ENCODE results near the gene MISP.

MISP gene

DNA sequence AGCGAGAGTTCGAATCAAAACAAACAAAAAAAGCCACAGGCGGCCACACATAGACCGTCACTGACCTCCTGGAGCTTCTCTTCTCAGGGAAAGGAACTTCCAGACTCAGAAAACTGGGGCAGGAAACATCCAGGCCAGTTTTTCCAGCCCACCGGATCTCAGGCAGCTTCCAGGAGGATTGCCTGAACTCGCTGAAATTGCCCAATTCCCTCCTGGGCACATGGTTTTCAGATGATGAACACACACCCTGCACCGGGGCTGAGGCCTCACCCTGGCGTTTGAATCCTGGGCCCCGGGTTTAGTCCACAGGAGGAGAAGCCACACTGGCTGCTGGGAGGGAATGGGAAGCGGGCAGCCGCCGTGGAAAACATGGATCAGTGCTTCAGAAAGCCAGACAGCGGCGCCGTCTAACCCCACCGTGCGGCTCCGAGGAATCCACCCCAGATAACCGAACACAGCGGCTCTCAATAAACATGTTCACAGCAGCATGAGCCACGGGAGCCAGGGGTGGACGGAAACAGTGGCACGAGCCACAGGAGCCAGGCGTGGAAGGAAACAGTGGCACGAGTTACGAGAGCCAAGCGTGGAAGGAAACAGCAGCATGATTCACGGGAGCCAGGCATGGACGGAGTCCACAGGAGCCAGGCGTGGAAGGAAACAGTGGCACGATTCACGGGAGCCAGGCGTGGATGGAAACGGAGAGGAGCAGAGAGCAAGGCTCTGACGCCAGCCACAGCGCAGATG, 28.2 kb downstream of the MISP start:
- TF ChIP-seq, protein P1, sequence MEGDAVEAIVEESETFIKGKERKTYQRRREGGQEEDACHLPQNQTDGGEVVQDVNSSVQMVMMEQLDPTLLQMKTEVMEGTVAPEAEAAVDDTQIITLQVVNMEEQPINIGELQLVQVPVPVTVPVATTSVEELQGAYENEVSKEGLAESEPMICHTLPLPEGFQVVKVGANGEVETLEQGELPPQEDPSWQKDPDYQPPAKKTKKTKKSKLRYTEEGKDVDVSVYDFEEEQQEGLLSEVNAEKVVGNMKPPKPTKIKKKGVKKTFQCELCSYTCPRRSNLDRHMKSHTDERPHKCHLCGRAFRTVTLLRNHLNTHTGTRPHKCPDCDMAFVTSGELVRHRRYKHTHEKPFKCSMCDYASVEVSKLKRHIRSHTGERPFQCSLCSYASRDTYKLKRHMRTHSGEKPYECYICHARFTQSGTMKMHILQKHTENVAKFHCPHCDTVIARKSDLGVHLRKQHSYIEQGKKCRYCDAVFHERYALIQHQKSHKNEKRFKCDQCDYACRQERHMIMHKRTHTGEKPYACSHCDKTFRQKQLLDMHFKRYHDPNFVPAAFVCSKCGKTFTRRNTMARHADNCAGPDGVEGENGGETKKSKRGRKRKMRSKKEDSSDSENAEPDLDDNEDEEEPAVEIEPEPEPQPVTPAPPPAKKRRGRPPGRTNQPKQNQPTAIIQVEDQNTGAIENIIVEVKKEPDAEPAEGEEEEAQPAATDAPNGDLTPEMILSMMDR (conservative IDR thresholded peaks at IDR 0.05; ENCODE audit: low read depth, low read length): no peak
- no peak overlapping the region for H3K4me3 ChIP-seq (ENCODE audit: low read depth, low read length)
- DNase-seq (ENCODE audit: low read depth): peak; percentile 96

DNA sequence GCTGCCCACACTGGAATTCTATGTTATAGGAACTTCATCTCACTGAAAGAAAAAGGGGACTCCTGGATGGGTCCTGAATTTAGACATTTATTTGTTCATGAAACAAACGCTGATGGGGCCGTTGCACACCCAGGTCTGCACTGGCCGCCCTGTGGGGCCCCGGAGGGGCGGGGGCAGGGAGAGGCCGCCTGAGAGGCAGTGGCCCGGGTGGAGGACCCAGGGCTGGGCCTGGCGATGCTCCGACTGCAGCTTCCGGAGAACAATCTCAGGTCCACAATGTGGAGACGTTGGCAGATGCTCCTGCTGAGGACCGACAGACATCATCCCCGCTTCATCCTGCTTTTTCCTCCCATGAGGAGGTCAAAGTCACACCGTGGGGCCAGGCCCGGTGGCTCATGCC, 30.0 kb downstream of the MISP start:
- TF ChIP-seq, protein P1 (conservative IDR thresholded peaks at IDR 0.05; ENCODE audit: low read depth, low read length): no peak

DNA sequence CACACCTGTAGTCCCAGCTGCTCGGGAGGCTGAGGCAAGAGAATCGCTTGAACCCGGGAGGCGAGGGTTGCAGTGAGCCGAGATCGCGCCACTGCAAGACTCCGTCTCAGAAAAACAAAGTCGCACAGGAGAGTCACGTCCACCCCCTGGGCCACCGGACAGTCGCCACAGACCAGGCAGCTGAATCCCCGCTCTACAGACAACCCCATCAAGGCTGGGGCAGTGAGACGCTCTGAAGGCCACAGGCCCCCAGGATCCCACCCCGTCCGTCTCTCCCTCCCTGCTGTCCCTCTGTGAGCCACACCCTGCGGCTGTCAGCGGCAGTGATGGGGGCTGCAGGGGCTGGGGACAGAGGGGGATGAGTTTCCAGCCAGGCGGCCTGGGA, 30.9 kb downstream of the MISP start:
- TF ChIP-seq, protein P1 (conservative IDR thresholded peaks at IDR 0.05; ENCODE audit: low read depth, low read length): no peak
- no peak overlapping the region for H3K4me3 ChIP-seq (ENCODE audit: low read depth, low read length)

More for the DNA sequence above, 30.0 kb downstream of the MISP start:
- no peak overlapping the region for H3K4me3 ChIP-seq (ENCODE audit: low read depth, low read length)
- DNase-seq (ENCODE audit: low read depth): no peak

DNA sequence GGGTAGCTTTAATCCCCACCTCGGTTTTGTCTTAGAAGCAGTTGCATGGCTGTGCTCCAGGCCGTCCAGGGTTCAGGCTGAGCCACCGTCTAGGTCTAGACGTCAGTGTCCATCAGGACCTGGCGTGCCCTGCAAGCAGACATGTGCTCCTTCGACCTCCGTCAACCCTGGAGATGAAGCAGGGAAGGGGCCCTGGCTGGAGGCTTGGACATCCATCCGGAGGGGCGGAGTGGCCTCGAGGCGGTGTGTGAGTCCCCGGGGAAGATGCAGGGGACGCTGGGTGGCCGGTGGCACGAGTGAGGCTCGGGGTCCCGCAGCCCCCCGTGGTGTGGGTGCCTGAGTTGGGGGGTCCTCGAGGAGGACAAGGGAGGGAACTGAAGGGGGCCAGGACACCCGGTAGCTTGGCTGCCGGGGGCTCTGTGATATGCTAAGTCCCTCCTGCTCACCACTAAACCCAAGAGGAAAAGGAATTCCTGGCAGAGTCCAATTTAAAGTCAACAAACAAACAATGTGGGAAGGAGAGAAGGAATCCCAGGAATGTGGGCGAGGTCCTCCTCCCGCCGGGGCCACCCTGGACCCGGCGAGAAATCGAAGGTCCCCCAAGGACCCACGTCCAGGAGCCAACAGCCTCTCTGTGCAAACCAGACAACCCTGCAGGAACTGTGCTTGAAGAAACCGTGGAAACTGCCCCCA, 31.4 kb downstream of the MISP start:
- TF ChIP-seq, protein P1 (conservative IDR thresholded peaks at IDR 0.05; ENCODE audit: low read depth, low read length): no peak
- H3K4me3 ChIP-seq (ENCODE audit: low read depth, low read length): peak overlapping the region; percentile 29
- peak; percentile 57 for DNase-seq (ENCODE audit: low read depth)

More for the DNA sequence above, 30.9 kb downstream of the MISP start:
- DNase-seq (ENCODE audit: low read depth): no peak

DNA sequence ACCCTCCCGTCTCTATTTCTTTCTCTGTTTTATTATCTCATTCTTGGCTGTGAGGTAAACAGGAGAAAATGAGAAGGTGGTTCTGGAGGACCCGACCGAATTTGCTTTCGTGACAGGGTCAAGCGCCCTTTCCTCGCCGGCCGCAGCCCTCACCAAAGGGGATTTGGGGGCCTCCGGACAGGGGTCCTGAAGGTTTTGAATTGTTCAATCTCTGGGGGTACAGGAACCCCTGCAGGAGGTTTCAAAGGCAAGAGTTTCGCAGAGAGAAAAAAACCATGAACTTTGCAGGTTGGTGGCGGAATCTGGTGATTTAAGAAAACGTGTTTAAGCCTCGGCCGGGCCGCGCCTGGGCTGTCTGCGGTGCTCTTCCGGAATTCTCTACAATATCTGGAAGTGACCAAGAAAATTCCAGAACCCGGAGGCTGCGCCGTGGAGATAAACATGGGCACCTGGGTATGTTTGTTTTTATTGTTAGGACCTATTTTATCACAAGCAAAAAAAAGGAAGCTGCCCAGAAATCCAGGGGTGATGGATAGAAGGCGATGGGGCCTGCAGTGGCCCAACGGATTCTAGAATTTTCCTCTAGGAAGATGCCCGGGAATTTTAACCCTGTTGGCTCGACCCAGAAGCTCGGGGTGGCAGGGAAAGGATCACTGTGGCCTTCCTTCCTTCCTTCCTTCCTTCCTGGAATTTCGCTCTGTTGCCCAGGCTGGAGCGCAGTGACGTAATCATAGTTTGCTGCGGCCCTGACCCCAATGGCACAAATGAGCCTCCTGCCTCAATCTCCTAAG, 32.2 kb downstream of the MISP start:
- no peak for DNase-seq (ENCODE audit: low read depth)
- TF ChIP-seq, protein P1 (conservative IDR thresholded peaks at IDR 0.05; ENCODE audit: low read depth, low read length): no peak
- peak overlapping the region; percentile 29 for H3K4me3 ChIP-seq (ENCODE audit: low read depth, low read length)

DNA sequence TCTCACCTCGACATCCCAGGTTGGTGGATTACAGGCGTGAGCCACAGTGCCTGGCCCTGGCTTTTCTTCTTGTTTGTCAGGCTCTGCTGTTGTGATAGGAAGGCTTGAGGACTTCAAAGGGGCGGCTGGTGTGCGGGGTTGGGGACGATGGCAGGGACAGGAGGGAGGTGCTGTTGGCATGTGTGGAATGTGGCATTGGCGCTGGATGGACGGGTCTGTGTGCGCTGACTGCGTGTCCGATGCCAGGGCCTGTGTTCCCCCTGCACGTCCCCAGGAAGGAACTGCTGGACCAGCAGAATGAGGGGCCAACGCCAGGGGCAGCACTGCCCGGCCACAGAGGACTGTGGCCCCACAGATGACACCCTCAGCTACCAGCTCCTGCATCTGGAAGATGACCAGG, 33.6 kb downstream of the MISP start:
- H3K4me3 ChIP-seq (ENCODE audit: low read depth, low read length): no peak overlapping the region
- DNase-seq (ENCODE audit: low read depth): no peak
- TF ChIP-seq, protein P1 (conservative IDR thresholded peaks at IDR 0.05; ENCODE audit: low read depth, low read length): no peak
